Measurements from ENCODE around the gene KCNE2.

The KCNE2 gene, protein sequence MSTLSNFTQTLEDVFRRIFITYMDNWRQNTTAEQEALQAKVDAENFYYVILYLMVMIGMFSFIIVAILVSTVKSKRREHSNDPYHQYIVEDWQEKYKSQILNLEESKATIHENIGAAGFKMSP

GRCh38 chr21:34363733-34364132, at the start of gene KCNE2:
TSS of gene KCNE2 (plus strand) at chr21:34364006. CDS start at chr21:34370479, 6,473 bp downstream.
- no peak for DNase-seq (ENCODE audit: low read depth)
- no peak within 1 kb of the TSS for H3K4me3 ChIP-seq (ENCODE audit: control insufficient read depth, low read depth, low read length)
- TF ChIP-seq, protein P1, sequence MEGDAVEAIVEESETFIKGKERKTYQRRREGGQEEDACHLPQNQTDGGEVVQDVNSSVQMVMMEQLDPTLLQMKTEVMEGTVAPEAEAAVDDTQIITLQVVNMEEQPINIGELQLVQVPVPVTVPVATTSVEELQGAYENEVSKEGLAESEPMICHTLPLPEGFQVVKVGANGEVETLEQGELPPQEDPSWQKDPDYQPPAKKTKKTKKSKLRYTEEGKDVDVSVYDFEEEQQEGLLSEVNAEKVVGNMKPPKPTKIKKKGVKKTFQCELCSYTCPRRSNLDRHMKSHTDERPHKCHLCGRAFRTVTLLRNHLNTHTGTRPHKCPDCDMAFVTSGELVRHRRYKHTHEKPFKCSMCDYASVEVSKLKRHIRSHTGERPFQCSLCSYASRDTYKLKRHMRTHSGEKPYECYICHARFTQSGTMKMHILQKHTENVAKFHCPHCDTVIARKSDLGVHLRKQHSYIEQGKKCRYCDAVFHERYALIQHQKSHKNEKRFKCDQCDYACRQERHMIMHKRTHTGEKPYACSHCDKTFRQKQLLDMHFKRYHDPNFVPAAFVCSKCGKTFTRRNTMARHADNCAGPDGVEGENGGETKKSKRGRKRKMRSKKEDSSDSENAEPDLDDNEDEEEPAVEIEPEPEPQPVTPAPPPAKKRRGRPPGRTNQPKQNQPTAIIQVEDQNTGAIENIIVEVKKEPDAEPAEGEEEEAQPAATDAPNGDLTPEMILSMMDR (conservative IDR thresholded peaks at IDR 0.05; ENCODE audit: control insufficient read depth, insufficient read depth, low read depth, low read length) = no peak

- no peak for DNase-seq (ENCODE audit: low read depth)
- H3K4me3 ChIP-seq (ENCODE audit: control insufficient read depth, low read depth, low read length) = no peak overlapping the region
- TF ChIP-seq, protein P1 (conservative IDR thresholded peaks at IDR 0.05; ENCODE audit: control insufficient read depth, insufficient read depth, low read depth, low read length) = no peak
These were observed 44.2 kb upstream of the KCNE2 start for GRCh38 chr21:34319585-34319984.

DNA sequence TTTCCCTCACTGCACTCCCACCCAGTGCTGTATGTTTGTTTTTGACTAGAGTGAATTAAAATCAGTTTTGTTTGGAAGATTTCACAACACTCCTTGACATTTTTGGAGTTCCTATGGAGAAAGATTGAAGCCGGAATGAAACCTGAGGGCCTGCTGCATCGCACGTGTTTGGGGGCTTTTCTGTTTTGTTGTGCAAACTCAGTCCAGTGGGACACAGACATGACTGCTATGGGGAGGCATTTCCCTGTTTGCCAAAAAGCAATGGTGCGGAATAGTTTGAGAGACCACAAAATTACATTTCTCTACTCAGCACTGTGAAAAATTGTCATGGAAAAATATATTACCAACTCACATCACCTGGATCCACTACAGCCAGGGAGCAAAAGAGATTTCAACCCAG, 43.8 kb upstream of the KCNE2 start:
- TF ChIP-seq, protein P1 (conservative IDR thresholded peaks at IDR 0.05; ENCODE audit: control insufficient read depth, insufficient read depth, low read depth, low read length) = no peak

DNA sequence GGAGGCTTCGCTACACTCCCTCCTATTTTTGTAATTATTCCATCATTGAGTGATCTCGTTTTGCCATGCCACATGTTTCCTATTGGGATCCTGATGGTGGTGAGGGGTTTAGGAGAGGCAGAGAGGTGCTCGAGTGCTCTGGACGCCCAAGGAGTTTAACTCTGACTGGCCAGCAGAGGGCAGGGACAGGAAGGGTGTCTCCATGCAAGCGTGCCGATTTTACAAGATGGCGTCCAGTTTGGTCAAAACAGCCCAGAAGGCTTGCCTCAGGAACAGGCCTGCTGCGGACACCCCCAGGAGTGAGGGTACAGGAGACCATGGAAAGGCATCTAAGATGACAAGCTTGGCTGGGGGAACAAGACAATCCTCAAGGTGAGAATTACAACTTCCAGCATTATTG, 33.8 kb upstream of the KCNE2 start:
- H3K4me3 ChIP-seq (ENCODE audit: control insufficient read depth, low read depth, low read length) = no peak overlapping the region
- DNase-seq (ENCODE audit: low read depth) = no peak
- TF ChIP-seq, protein P1 (conservative IDR thresholded peaks at IDR 0.05; ENCODE audit: control insufficient read depth, insufficient read depth, low read depth, low read length) = no peak

More for the DNA sequence above, 43.8 kb upstream of the KCNE2 start:
- no peak overlapping the region for H3K4me3 ChIP-seq (ENCODE audit: control insufficient read depth, low read depth, low read length)
- DNase-seq (ENCODE audit: low read depth) = no peak

DNA sequence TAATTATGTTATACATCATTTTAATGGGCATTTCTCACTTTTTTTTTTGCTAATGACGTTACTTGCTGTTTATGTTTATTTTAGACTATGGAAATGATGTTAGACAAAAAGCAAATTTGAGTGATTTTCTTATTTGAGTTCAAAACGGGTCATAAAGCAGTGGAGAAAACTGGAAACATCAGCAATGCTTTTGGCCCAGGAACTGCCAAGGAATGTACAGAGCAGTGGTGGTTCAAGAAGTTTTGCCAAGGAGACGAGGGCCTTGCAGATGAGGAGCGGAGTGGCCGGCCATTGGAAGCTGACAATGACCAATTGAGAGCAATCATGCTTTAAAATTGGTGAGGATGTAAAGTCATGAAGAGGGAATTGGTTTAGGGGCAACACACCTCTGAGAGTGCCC, 32.1 kb upstream of the KCNE2 start:
- no peak for DNase-seq (ENCODE audit: low read depth)
- TF ChIP-seq, protein P1 (conservative IDR thresholded peaks at IDR 0.05; ENCODE audit: control insufficient read depth, insufficient read depth, low read depth, low read length) = no peak
- H3K4me3 ChIP-seq (ENCODE audit: control insufficient read depth, low read depth, low read length) = no peak overlapping the region

- DNase-seq (ENCODE audit: low read depth) = no peak
- TF ChIP-seq, protein P1 (conservative IDR thresholded peaks at IDR 0.05; ENCODE audit: control insufficient read depth, insufficient read depth, low read depth, low read length) = no peak
These were observed 31.5 kb upstream of the KCNE2 start for GRCh38 chr21:34332347-34332746.

More at GRCh38 chr21:34332347-34332746, 31.5 kb upstream of the KCNE2 start:
- H3K4me3 ChIP-seq (ENCODE audit: control insufficient read depth, low read depth, low read length) = no peak overlapping the region

All from fibroblast of mammary gland (primary cell).